Smooth muscle cell (in vitro differentiated cells): ENCODE results near the gene IL17RD. TPM values are rescaled to one million over a fixed set of nuclear protein-coding genes. Genes with fewer than 3 reads are reported as not detected.

ENCODE experiments used
- DNase-seq: peaks from one replicate; lab custom pipeline; 2025; ENCODE audit not compliant: unreplicated experiment; lab: John Stamatoyannopoulos, UW
- H2AFZ ChIP-seq: fragments of 200-600 bp; sonication (generic); 2 replicates; pipeline ENCODE4 v1.6.0; 2016; ENCODE audit warnings: antibody characterized with exemption, low read depth, mild to moderate bottlenecking
- H3F3A ChIP-seq: fragments of 200-600 bp; sonication (generic); 2 replicates; pipeline ENCODE4 v1.6.0; 2017; ENCODE audit warnings: antibody characterized with exemption, low read depth
- H3K27ac ChIP-seq: fragments of 200-600 bp; sonication (generic); 2 replicates; pipeline ENCODE4 v1.5.1; 2016; ENCODE audit warnings: low read depth, mild to moderate bottlenecking
- H3K27me3 ChIP-seq: fragments of 200-600 bp; sonication (generic); 2 replicates; pipeline ENCODE4 v1.6.1; 2016; ENCODE audit warnings: low read depth, mild to moderate bottlenecking
- H3K36me3 ChIP-seq: fragments of 200-600 bp; sonication (generic); 2 replicates; pipeline ENCODE4 v1.5.1; 2016; ENCODE audit warnings: low read depth
- H3K4me1 ChIP-seq: fragments of 200-600 bp; sonication (generic); 2 replicates; pipeline ENCODE4 v1.5.1; 2016; ENCODE audit warnings: low read depth
- H3K4me2 ChIP-seq: fragments of 200-600 bp; sonication (generic); 2 replicates; pipeline ENCODE4 v1.6.0; 2016; ENCODE audit warnings: mild to moderate bottlenecking
- H3K4me3 ChIP-seq: fragments of 200-600 bp; sonication (generic); 2 replicates; pipeline ENCODE4 v1.5.1; 2016; ENCODE audit warnings: mild to moderate bottlenecking
- H3K79me2 ChIP-seq: fragments of 200-600 bp; sonication (generic); 2 replicates; pipeline ENCODE4 v1.6.0; 2016; ENCODE audit warnings: low read depth, mild to moderate bottlenecking
- H3K9ac ChIP-seq: fragments of 200-600 bp; sonication (generic); 2 replicates; pipeline ENCODE4 v1.6.0; 2016; ENCODE audit warnings: low read depth
- H3K9me3 ChIP-seq: fragments of 200-600 bp; sonication (generic); replicated peaks from 2 replicates; pipeline ENCODE4 v1.5.1; 2016; ENCODE audit warnings: low read depth
- H4K20me1 ChIP-seq: fragments of 200-600 bp; sonication (generic); 2 replicates; pipeline ENCODE4 v1.6.0; 2016; ENCODE audit warnings: low read depth
- WGBS: methylation state at CpG from one replicate; pipeline ENCODE4 v1.1.7; 2016; ENCODE audit warnings: low lambda C conversion rate; 5-methylcytosine and 5-hydroxymethylcytosine counted together
- polyA plus RNA-seq: library from polyadenylated mRNA; unstranded; fragments of >200 nt; fragmentation: Nextera tagmentation; extraction: Ambion mirVana; gene quantifications from 2 replicates; pipeline ENCODE4 v1.2.1, GENCODE V29; 2016
- total RNA-seq: library from RNA; depleted of rRNA; stranded (reverse); fragments of >200 nt; gene quantifications from 2 replicates; pipeline ENCODE4 v1.2.3, GENCODE V29; 2014
- TF ChIP-seq, protein P1 (sequence below): fragments of 200-600 bp; sonication (generic); IDR thresholded peaks from 2 replicates; pipeline ENCODE4 v1.5.1; 2017; ENCODE audit warnings: borderline replicate concordance, mild to moderate bottlenecking, antibody characterized with exemption; ENCODE audit not compliant: insufficient read depth, poor library complexity, severe bottlenecking

The IL17RD gene
- total and polyA plus RNA-seq, 2 experiments from 2014 or later: 0.59 to 1.9 TPM

DNA sequence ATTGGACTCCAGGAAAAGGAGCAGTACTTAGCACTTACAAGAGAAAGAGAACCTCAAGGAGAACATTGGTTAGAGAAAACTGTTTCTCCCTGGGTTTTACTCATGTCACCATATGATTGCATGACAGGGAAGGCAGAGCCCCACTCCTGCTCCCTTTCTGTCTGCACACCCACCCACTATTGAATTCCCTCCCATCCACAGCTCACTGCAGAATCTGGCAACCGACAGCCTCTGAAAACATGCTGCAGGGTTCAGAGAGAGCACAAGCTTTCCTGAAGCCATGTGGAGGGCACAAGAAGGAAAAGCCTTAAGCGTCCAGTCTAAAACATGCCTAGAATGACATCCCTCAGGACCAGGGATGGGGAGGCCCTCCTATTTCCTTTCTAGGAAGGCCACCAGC lies 3.0 kb upstream of the IL17RD start:
- Histone ChIP-seq H3K27ac (no peak overlapping the region), H3F3A (no peaks in the 10 kb centered on the region), H3K4me3 (no peak overlapping the region), H2AFZ (no peak overlapping the region), H3K36me3 (no peaks in the 10 kb centered on the region), H3K9me3 (no peaks in the 10 kb centered on the region), H3K4me1 (peaks cover 11% of the 10 kb centered on the region), H3K79me2 (no peaks in the 10 kb centered on the region), H3K27me3 (no peaks in the 10 kb centered on the region), H4K20me1 (no peaks in the 10 kb centered on the region), H3K4me2 (no peak overlapping the region), H3K9ac (no peak overlapping the region)
- 76% methylated on average over 2 of the region's 2 CpGs for WGBS
- DNase-seq: no peak
- TF ChIP-seq, protein P1, sequence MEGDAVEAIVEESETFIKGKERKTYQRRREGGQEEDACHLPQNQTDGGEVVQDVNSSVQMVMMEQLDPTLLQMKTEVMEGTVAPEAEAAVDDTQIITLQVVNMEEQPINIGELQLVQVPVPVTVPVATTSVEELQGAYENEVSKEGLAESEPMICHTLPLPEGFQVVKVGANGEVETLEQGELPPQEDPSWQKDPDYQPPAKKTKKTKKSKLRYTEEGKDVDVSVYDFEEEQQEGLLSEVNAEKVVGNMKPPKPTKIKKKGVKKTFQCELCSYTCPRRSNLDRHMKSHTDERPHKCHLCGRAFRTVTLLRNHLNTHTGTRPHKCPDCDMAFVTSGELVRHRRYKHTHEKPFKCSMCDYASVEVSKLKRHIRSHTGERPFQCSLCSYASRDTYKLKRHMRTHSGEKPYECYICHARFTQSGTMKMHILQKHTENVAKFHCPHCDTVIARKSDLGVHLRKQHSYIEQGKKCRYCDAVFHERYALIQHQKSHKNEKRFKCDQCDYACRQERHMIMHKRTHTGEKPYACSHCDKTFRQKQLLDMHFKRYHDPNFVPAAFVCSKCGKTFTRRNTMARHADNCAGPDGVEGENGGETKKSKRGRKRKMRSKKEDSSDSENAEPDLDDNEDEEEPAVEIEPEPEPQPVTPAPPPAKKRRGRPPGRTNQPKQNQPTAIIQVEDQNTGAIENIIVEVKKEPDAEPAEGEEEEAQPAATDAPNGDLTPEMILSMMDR: no peak

DNA sequence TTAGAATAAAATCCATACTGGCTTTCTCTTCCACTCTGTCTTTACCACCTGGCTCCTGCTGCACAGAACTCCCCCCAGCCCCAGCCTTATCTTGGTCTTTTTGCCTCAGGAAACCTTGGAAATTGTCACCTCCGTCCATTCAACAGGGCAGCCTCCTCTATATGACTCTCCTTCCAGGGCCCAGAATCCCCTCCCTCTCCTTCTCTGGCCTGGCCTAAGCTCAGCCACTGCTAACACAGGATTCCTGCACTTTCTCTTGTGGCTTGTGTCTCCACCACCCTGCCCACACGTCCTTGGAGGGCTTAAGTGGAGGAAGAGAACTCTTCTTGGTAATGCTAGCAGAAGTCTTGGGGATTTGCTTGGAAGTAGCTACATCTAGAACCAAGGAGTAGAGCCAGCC lies 1.5 kb upstream of the IL17RD start:
- H3K79me2 ChIP-seq: no peaks in the 10 kb centered on the region
- TF ChIP-seq, protein P1: no peak
- no peaks in the 10 kb centered on the region for H4K20me1 ChIP-seq
- no peaks in the 10 kb centered on the region for H3F3A ChIP-seq
- H3K9me3 ChIP-seq: no peaks in the 10 kb centered on the region
- peaks cover 15% of the 10 kb centered on the region for H3K4me1 ChIP-seq
- DNase-seq: no peak
- no peak overlapping the region for H2AFZ ChIP-seq
- peaks cover 4% of the 10 kb centered on the region for H3K27me3 ChIP-seq
- no peak overlapping the region for H3K4me3 ChIP-seq
- no peaks in the 10 kb centered on the region for H3K36me3 ChIP-seq
- H3K9ac ChIP-seq: no peak overlapping the region
- no peak overlapping the region for H3K4me2 ChIP-seq
- H3K27ac ChIP-seq: no peak overlapping the region
- 25% methylated on average over 2 of the region's 2 CpGs for WGBS

DNA sequence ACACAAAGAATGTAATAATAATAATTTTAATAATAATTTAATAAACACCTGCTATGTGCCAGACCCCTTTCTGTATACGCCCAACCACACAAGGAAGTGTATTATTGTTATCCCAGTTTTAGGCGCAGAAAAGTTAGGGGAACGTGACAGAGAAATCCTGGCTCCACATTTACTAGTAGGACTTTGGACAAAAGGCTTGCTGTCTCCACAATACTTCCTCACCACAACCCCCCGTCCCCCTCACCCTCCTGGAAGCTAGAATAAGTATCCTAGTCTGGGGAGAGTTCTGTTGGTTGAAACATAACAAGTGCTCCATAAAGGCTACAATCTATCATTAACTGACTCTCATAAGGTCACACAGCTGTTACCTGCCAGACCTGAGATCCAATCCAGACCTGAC lies 488 bp upstream of the IL17RD start:
- H3K36me3 ChIP-seq: no peaks in the 10 kb centered on the region
- H2AFZ ChIP-seq: no peak overlapping the region
- no peak for DNase-seq
- TF ChIP-seq, protein P1: no peak
- no peaks in the 10 kb centered on the region for H3K79me2 ChIP-seq
- H3K4me3 ChIP-seq: peak overlapping the region; percentile 75
- H3K27ac ChIP-seq: no peak overlapping the region
- no peaks in the 10 kb centered on the region for H3K9me3 ChIP-seq
- peaks cover 4% of the 10 kb centered on the region for H3K27me3 ChIP-seq
- H3K4me2 ChIP-seq: peak overlapping the region; percentile 100
- no peaks in the 10 kb centered on the region for H3F3A ChIP-seq
- peaks cover 26% of the 10 kb centered on the region for H3K4me1 ChIP-seq
- no peak overlapping the region for H3K9ac ChIP-seq
- 71% methylated on average over 4 of the region's 4 CpGs for WGBS
- H4K20me1 ChIP-seq: no peaks in the 10 kb centered on the region

DNA sequence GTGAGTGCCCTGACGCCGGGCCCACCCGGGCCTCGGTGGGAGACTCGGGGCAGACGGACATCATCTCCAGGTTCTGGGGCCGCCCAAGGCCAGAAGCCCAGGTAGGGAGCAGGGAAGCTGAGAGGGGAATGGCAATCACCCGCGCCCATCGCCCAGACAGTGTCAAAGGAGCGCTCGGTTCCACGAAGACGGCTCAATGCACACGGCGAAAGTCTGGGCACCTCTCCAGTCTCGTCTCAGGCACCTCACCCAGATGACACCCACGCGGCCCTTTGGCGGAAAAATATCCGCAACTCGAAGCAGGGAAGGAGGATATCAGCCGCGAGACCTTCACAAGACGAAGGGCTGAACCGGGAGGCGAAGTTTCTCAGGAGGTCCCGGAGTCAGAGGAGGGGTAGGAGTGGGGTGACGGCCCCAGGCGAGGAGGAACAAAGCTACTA lies 916 bp downstream of the IL17RD start:
- Histone ChIP-seq H4K20me1 (no peaks in the 10 kb centered on the region), H3K4me1 (peaks cover 40% of the 10 kb centered on the region), H3K36me3 (no peaks in the 10 kb centered on the region), H3K79me2 (no peaks in the 10 kb centered on the region), H2AFZ (peak overlapping the region; percentile 88), H3K27ac (no peak overlapping the region), H3K4me3 (peak overlapping the region; percentile 75), H3K4me2 (peak overlapping the region; percentile 100), H3K9ac (peak overlapping the region; percentile 43), H3K9me3 (no peaks in the 10 kb centered on the region), H3F3A (no peaks in the 10 kb centered on the region), H3K27me3 (peaks cover 4% of the 10 kb centered on the region)
- 4% methylated on average over 30 of the region's 30 CpGs for WGBS
- TF ChIP-seq, protein P1: no peak
- no peak for DNase-seq
